Stimulated activated CD4-positive, alpha-beta T cell treated with anti-CD3 and anti-CD28 coated beads, Interleukin-2, amount 100 ng/mL, for 48 hours (primary cell): Measurements from ENCODE around the gene AP1AR.
"Not testable (repeated sequence)": the region's sequence is repeated elsewhere in the genome, so short reads cannot be mapped to it uniquely, and the experiment has no call there.

Source experiments
- DNase-seq, 2 donors: peaks; one replicate each; pipeline ENCODE4 v3.0.0-alpha.2; 2020

AP1AR gene

GRCh38 chr4:112279025-112279881 lies 47.7 kb downstream of the AP1AR start:
- DNase-seq = no peak

DNA sequence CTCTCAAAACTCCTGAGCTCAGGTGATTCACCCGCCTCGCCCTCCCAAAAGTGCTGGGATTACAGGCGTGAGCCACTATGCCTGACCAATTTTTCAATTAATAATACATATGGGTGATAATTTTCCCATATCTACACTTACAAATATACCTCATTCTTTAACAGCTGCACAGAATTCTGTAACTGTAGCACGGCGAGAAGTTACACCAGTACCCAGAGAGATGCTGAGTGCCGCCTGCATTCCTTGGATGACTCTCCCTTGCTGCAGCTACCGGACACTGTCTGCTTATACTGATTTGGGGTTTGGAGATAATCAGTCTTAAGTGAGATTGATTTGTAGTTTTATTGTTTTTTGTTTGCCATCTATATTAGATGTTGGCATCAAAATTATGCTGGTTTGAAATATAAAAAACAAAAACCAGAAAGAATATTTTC lies 48.3 kb downstream of the AP1AR start:
- no peak for DNase-seq

DNA sequence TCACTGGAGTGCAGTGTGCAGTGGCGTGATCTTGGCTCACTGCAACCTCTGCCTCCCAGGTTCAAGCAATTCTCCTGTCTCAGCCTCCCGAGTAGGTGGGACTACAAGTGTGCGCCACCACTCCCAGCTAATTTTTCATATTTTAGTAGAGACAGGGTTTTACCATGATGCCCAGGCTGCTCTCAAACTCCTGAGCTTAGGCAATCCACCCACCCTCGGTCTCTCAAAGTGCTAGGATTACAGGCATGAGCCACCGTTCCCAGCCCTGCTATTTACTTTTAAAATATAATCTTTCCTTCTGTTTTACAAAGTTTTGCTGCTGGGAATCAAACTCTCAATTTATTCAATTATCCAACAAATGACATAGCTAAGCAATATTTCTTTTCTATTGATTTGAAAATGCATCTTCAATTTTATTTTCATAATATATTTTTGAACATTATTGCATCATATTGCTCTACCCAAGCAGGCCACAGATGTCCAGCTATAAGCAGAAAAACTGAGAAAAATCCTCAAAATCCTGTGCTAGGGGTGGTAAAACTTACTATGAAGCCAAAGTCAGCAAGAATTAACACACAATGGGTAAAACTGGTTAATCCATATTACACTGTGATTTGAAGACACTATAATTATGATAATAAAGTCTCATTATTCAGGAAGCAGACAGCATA lies 48.9 kb downstream of the AP1AR start:
- DNase-seq = no peak

DNA sequence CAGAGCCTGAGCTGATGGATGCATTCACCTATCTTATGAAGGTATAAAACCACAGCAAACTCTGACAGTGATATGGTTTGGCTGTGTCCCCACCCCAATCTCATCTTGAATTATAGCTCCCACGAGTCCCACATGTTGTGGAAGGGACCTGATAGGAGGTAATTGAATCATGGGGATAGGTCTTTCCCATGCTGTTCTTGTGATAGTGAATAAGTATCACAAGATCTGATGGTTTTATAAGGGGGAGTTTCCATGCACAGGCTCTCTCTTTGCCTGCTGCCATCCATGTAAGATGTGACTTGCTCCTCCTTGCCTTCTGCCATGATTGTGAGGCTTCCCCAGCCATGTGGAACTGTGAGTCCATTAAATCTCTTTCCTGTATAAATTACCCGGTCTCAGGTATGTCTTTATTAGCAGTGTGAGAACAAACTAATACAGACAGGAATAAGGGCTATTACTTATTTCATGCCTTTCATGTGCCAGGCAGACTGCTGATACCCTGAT lies 50.4 kb downstream of the AP1AR start:
- not testable (repeated sequence) for DNase-seq

DNA sequence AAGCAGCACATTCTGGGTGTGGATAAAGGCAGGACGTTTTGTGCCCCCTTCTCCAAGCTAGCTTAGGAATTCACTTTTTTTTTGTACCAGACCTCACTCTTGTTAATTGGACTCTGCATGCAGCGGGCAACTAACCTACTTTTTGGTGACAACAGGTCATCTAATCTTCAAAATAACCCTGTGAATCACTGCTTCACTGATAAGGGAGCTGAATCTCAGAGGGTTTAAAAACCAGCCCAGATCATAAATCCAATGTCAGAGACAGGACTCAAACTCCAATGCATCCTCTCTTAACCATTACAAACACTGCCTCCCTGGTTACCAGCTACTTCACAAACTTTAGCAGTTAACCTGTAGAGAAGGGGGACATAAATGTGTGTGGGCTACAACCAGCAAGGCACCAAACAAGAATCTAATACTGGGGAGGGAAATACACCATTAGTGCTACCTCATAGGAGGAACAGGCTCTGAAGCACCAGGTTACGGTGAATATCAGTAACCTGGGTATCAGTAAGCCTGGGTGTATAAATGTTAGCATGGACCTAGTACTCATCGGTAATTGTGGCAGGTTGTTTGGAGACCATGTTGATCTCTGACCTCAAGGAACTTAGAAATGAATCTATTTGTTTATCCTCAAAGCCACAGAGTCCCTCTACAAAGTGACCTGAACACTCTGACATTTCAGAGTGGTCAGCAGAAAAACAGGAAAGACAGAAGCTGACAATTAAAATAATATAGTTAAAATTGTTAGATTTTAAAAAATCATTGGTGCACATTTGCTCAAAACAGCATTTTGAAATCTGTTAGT lies 51.5 kb downstream of the AP1AR start:
- DNase-seq = no peak

GRCh38 chr4:112284166-112284565 lies 52.6 kb downstream of the AP1AR start:
- DNase-seq = no peak

DNA sequence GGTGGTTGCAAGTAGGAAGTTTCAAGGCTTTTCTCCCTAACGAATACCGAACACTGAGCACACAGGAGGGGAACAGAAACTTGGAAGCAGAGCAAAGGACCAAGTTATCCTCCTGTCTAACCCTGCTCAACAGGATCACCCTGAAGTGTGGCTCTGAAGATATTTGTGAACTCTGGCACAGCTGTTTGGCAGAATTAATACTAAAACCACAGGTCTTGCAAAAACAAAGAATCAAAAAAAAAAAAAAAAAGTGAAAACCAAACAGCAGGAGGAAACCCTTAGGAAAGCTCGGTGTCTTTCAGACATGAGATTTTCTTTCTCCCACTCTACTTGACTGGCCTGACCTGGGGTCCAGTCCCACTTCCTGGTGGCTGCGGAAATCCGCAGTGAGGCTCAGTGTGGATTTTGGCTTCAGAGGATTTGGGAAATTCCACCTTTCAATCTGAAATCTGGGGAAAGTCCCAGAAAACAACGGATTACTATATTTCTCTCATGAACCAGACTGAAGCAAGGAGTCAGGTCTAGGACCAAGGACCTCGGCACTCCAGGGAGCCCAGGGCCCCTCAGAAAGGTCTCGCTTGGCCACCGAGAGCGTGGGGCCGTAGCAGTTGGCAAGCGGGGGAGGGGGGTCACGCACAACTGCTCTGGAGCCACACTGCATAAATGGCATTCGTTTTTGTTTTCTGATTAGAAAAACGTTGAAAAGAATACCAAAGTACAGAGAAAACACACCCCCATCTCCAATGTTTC lies 53.2 kb downstream of the AP1AR start:
- no peak for DNase-seq

GRCh38 chr4:112287258-112287989 lies 55.8 kb downstream of the AP1AR start:
- DNase-seq = no peak

- no peak for DNase-seq
Measured at GRCh38 chr4:112288455-112288854, 56.9 kb downstream of the AP1AR start.

DNA sequence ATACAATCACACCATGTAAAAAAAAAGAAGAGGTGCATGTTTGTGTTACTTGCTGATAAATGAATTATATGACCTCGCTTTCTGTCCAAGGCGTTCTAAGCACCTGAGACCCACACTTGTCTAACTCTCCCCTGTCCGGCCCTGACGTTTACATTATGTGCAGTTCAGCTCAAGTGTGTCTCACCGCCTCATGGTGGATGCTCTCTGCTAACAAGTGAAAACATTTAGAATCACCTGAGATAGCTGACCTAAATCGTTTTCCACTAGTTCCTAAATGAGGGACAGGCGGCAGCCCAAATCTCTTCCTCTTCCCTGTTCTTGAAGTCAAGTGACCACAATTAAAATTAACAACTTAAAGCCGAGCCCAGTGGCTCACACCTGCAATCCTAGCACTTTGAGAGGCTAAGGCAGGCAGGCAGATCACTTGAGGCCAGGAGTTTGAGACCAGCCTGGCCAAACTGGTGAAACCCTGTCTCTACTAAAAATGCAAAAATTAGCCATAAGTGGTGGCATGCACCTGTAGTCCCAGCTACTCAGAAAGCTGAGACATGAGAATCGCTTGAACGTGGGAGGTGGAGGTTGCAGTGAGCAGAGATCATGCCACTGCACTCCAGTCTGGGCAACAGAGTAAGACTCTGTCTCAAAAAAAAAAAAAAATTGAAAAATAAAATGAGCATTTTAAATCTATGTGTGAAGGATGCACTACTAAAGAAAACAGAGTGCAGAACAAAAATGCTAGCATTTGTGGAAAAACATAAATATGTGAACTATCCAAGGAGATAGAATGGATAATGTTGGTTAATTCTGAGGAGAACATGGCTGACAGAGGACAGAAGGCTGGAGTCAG lies 58.0 kb downstream of the AP1AR start:
- no peak for DNase-seq

DNA sequence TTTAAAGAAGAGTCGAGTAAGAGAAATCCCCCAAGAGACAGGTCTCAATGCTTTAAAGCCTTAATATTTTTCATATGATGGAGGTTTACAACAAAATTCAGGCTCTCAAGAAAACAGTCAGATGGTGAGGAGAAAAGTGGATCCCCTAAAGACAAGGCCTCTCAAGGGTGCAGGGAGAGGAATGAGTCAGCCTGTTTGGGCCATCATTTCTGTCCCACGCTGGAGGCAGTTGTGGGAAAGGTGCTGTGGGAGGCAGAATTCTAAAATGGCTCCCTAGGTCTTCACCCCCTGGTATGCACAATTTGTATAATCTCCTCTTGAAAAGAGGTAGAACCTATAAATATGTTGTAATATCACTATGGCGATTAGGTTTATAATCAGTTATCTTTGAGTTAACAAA lies 58.8 kb downstream of the AP1AR start:
- DNase-seq = no peak

- no peak for DNase-seq
Measured at GRCh38 chr4:112296949-112297880, 65.6 kb downstream of the AP1AR start, which contains the start of gene ALPK1. ALPK1 (plus strand) TSS chr4:112297369.

DNA sequence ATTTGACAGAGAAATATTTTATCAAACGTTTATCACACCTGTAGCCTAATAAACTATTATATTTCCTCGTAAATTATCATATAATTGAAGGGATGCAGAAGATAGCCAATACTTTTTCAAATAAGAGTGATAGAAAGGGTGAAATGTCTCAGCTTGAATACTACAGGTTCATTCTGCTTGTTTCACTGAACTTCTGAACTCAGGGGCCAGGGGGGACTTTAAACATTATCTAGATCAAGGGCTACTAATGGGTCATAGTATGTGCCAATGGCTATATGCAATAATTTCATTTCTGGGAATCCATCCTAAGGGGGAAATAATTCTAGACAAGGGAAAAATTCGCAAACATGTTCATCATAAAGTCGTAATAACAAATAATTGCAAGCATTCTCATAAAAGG lies 68.1 kb downstream of the AP1AR start:
- DNase-seq = no peak

- no peak for DNase-seq
Measured at GRCh38 chr4:112302320-112303274, 71.0 kb downstream of the AP1AR start.

GRCh38 chr4:112305477-112305876 lies 73.9 kb downstream of the AP1AR start:
- not testable (repeated sequence) for DNase-seq

DNA sequence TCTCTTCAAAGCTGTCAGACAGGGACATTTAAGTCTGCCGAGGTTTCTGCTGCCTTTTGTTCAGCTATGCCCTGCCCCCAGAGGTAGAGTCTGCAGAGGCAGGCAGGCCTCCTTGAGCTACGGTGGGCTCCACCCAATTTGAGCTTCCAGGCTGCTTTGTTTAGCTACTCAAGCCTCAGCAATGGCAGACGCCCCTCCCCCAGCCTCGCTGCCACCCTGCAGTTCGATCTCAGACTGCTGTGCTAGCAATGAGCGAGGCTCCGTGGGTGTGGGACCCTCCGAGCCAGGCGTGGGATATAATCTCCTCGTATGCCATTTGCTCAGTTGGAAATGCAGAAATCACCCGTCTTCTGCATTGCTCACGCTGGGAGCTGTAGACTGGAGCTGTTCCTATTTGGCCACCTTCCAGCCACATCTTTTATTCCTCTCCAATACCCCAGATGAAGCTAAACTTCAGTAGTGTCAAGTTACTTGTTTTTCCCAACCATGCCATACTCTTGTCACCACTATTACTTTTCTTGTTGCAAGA lies 77.7 kb downstream of the AP1AR start:
- not testable (repeated sequence) for DNase-seq

DNA sequence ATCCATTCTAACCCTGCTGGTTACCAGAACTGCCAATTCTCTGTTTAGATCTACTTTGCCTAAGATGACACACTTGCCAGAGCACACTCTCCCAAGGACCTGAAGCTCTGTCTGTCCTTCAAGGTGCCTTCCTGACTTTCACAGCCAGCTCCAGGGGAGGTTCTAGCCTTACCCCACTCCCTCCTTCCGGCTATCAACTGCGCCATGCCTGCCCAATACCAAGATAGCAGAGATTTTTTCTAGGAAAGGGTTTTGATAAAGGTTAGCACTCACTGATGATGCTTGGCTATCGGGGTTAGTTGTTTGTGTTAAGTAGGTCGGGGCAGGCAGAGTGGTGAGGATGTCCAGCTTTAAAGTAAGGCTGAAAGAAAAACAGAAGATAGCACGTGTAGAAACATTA lies 79.9 kb downstream of the AP1AR start:
- no peak for DNase-seq
